MM.1S (cell line): Measurements from ENCODE around the gene DGCR6L.

Source experiments
- CTCF ChIP-seq: fragments of 300-600 bp; sonication (generic); IDR thresholded peaks from 2 replicates; pipeline ENCODE4 v1.5.1; 2016; ENCODE audit warnings: antibody characterized with exemption, low read length, mixed read lengths
- EZH2 ChIP-seq: fragments of 300-600 bp; sonication (generic); optimal IDR thresholded peaks from 2 replicates; pipeline ENCODE3; 2017; ENCODE audit warnings: low read depth, mild to moderate bottlenecking, antibody characterized with exemption, low read length, mixed read lengths

- no peak for TF ChIP-seq CTCF
- TF ChIP-seq EZH2 = no peak
Observed at GRCh38 chr22:20292673-20293232, 27.1 kb downstream of the DGCR6L start.
